NCI-H2081 (cell line): ENCODE results near the gene PHKB.
"Not testable (repeated sequence)": the region's sequence is repeated elsewhere in the genome, so short reads cannot be mapped to it uniquely, and the experiment has no call there.

ENCODE experiments used
- DNase-seq, 2 experiments: peaks; one replicate each; lab custom pipeline; 2025; lab: John Stamatoyannopoulos, UW

PHKB gene

GRCh38 chr16:47507701-47508100 is 46.6 kb downstream of the PHKB start:
- DNase-seq: no peak

- DNase-seq: no peak
Observed at GRCh38 chr16:47511882-47512281, 50.8 kb downstream of the PHKB start.

- no peak for DNase-seq
Observed at GRCh38 chr16:47519037-47519436, 57.9 kb downstream of the PHKB start.

GRCh38 chr16:47519546-47519945 is 58.4 kb downstream of the PHKB start:
- no peak for DNase-seq

GRCh38 chr16:47519996-47520679 is 59.0 kb downstream of the PHKB start:
- no peak for DNase-seq

GRCh38 chr16:47523342-47524006 is 62.3 kb downstream of the PHKB start:
- DNase-seq: no peak

- DNase-seq: no peak
Observed at GRCh38 chr16:47524007-47524405, 62.9 kb downstream of the PHKB start.

GRCh38 chr16:47528431-47528830 is 67.3 kb downstream of the PHKB start:
- no peak for DNase-seq

- no peak for DNase-seq
Observed at GRCh38 chr16:47533744-47534292, 72.7 kb downstream of the PHKB start.

GRCh38 chr16:47538472-47538871 is 77.3 kb downstream of the PHKB start:
- DNase-seq: no peak

- DNase-seq: not testable (repeated sequence)
Observed at GRCh38 chr16:47539707-47540670, 78.9 kb downstream of the PHKB start.

GRCh38 chr16:47541135-47541534 is 80.0 kb downstream of the PHKB start:
- not testable (repeated sequence) for DNase-seq

- DNase-seq: not testable (repeated sequence)
Observed at GRCh38 chr16:47544255-47544654, 83.1 kb downstream of the PHKB start.

- not testable (repeated sequence) for DNase-seq
Observed at GRCh38 chr16:47551185-47551584, 90.1 kb downstream of the PHKB start.

GRCh38 chr16:47551767-47552166 is 90.6 kb downstream of the PHKB start:
- DNase-seq: not testable (repeated sequence)

GRCh38 chr16:47553853-47554564 is 92.9 kb downstream of the PHKB start:
- no peak for DNase-seq

GRCh38 chr16:47554587-47554986 is 93.5 kb downstream of the PHKB start:
- DNase-seq: not testable (repeated sequence)

- no peak for DNase-seq
Observed at GRCh38 chr16:47561286-47561685, 100.2 kb downstream of the PHKB start.

GRCh38 chr16:47562366-47562765 is 101.2 kb downstream of the PHKB start:
- DNase-seq: no peak

- no peak for DNase-seq
Observed at GRCh38 chr16:47565454-47565853, 104.3 kb downstream of the PHKB start.

- DNase-seq: no peak
Observed at GRCh38 chr16:47567321-47567720, 106.2 kb downstream of the PHKB start.

GRCh38 chr16:47568351-47568750 is 107.2 kb downstream of the PHKB start:
- no peak for DNase-seq
